Gastroesophageal sphincter (tissue), 4 donors: Measurements from ENCODE around the gene MLLT3. TPM values are rescaled to one million over a fixed set of nuclear protein-coding genes. Genes with fewer than 3 reads are reported as not detected.

Source experiments
- ATAC-seq: fragments of 150-250 bp; one replicate; pipeline ENCODE4 v1.9.1; 2016; ENCODE audit warnings: mild to moderate bottlenecking, moderate library complexity
- H3K27ac ChIP-seq, 4 donors: fragments of 200-600 bp; sonication (generic) in 3 of 4; 1 replicate in 3 of 4; 2 replicates in 1 of 4; pipeline ENCODE4 v1.5.1; 2016 to 2019
- H3K27me3 ChIP-seq: fragments of 200-600 bp; sonication (generic); one replicate; pipeline ENCODE4 v1.5.1; 2019
- H3K36me3 ChIP-seq, 2 donors: fragments of 200-600 bp; sonication (generic); one replicate each; pipeline ENCODE4 v1.5.1; 2019; ENCODE audit warnings: control low read depth in 1 of 2
- H3K4me1 ChIP-seq, 3 donors: fragments of 200-600 bp; sonication (generic); 1 replicate in 2 of 3; 2 replicates in 1 of 3; pipeline ENCODE4 v1.5.1; 2016 to 2019; ENCODE audit warnings: control low read depth in 2 of 3
- H3K4me3 ChIP-seq, 2 donors: fragments of 200-600 bp; sonication (generic); one replicate each; pipeline ENCODE4 v1.5.1; 2019; ENCODE audit warnings: mild to moderate bottlenecking in 1 of 2, moderate library complexity in 1 of 2
- H3K9me3 ChIP-seq, 3 donors: fragments of 200-600 bp; sonication (generic); one replicate each; pipeline ENCODE4 v1.5.1; 2017 to 2019; ENCODE audit warnings: control low read depth in 2 of 3
- CTCF ChIP-seq, 4 experiments: fragments of 200-600 bp in 2 of 4; fragments of 450-650 bp in 2 of 4; sonication (generic) in 1 of 4; IDR thresholded peaks; one replicate each; pipeline ENCODE4 v1.5.1; 2017 to 2019; ENCODE audit warnings: antibody characterized with exemption in 4 of 4, mild to moderate bottlenecking in 2 of 4, moderate library complexity in 2 of 4
- EP300 ChIP-seq: sonication (generic); formaldehyde crosslinking; IDR thresholded peaks from one replicate; pipeline ENCODE4 v1.6.1; 2017; ENCODE audit warnings: antibody characterized with exemption, mild to moderate bottlenecking
- POLR2A ChIP-seq, 2 donors: fragments of 450-650 bp; IDR thresholded peaks; one replicate each; pipeline ENCODE4 v1.6.1; 2017; ENCODE audit warnings: antibody characterized with exemption in 2 of 2, mild to moderate bottlenecking in 2 of 2, moderate library complexity in 1 of 2
- POLR2AphosphoS5 ChIP-seq: sonication (generic); formaldehyde crosslinking; IDR thresholded peaks from one replicate; pipeline ENCODE4 v1.6.1; 2017; ENCODE audit warnings: antibody characterized with exemption
- WGBS, 2 donors: methylation state at CpG; one replicate each; pipeline ENCODE4 v1.1.5; 2018; ENCODE audit warnings: low coverage in 1 of 2; 5-methylcytosine and 5-hydroxymethylcytosine counted together
- total RNA-seq, 4 donors: library from RNA; depleted of rRNA; stranded (reverse); fragments of >200 nt; gene quantifications; one replicate each; pipeline ENCODE4 v1.1.0, GENCODE V29; 2016

The MLLT3 gene
- total RNA-seq, 4 donors from 2014 or later, result 21.2 to 37.2 (median 29.6) TPM

- no peak overlapping the region for H3K27ac ChIP-seq
- no peak for ATAC-seq
- no peaks in the 10 kb centered on the region for H3K36me3 ChIP-seq
- no peak overlapping the region for H3K4me3 ChIP-seq
- no peaks in the 10 kb centered on the region for H3K27me3 ChIP-seq
- WGBS, 2 donors, result 71 to 80% methylated on average over 5 of the region's 5 CpGs
- H3K4me1 ChIP-seq, result no peaks in the 10 kb centered on the region
- TF ChIP-seq POLR2AphosphoS5 (no peak), EP300 (no peak)
- H3K9me3 ChIP-seq, result no peaks in the 10 kb centered on the region
Measured at GRCh38 chr9:20331095-20331685, 291.1 kb downstream of the MLLT3 start.

- no peaks in the 10 kb centered on the region for H3K27me3 ChIP-seq
- H3K27ac ChIP-seq, result no peak overlapping the region
- no peaks in the 10 kb centered on the region for H3K9me3 ChIP-seq
- no peak for ATAC-seq
- no peaks in the 10 kb centered on the region for H3K36me3 ChIP-seq
- H3K4me1 ChIP-seq, result no peaks in the 10 kb centered on the region
- TF ChIP-seq POLR2AphosphoS5, result no peak
- no peak for TF ChIP-seq POLR2A (IDR thresholded peaks at IDR 0.05)
- TF ChIP-seq CTCF (IDR thresholded peaks at IDR 0.05), result no peak
- TF ChIP-seq EP300, result no peak
- no peak overlapping the region for H3K4me3 ChIP-seq
Measured at GRCh38 chr9:20330688-20331087, 291.6 kb downstream of the MLLT3 start.

- no peak overlapping the region for H3K27ac ChIP-seq
- TF ChIP-seq POLR2AphosphoS5 (no peak), CTCF (IDR thresholded peaks at IDR 0.05) (no peak), POLR2A (IDR thresholded peaks at IDR 0.05) (no peak), EP300 (no peak)
- no peaks in the 10 kb centered on the region for H3K27me3 ChIP-seq
- peaks cover 0 to 2% (median 0%) of the 10 kb centered on the region in 3 donors for H3K4me1 ChIP-seq
- no peaks in the 10 kb centered on the region for H3K36me3 ChIP-seq
- H3K9me3 ChIP-seq, result no peaks in the 10 kb centered on the region
- ATAC-seq, result no peak
- H3K4me3 ChIP-seq, result no peak overlapping the region
- WGBS, 2 donors, result 59 to 90% methylated on average over 2 of the region's 2 CpGs
Measured at GRCh38 chr9:20326516-20326915, 295.8 kb downstream of the MLLT3 start.

GRCh38 chr9:20325008-20325407, 297.3 kb downstream of the MLLT3 start:
- Histone ChIP-seq H3K27me3 (no peaks in the 10 kb centered on the region), H3K4me3 (no peak overlapping the region), H3K4me1 (peaks cover 0 to 17% (median 0%) of the 10 kb centered on the region in 3 donors), H3K27ac (no peak overlapping the region), H3K36me3 (no peaks in the 10 kb centered on the region), H3K9me3 (no peaks in the 10 kb centered on the region)
- 80 to 86% methylated on average over 2 of the region's 9 CpGs for WGBS, 2 donors
- TF ChIP-seq POLR2A (IDR thresholded peaks at IDR 0.05), result no peak
- TF ChIP-seq POLR2AphosphoS5, result no peak
- no peak for TF ChIP-seq EP300
- no peak for TF ChIP-seq CTCF (IDR thresholded peaks at IDR 0.05)
- ATAC-seq, result no peak

- Histone ChIP-seq H3K27me3 (no peaks in the 10 kb centered on the region), H3K27ac (no peak overlapping the region), H3K4me3 (no peak overlapping the region), H3K36me3 (no peaks in the 10 kb centered on the region), H3K9me3 (no peaks in the 10 kb centered on the region), H3K4me1 (peaks cover 0 to 26% (median 0%) of the 10 kb centered on the region in 3 donors)
- ATAC-seq, result no peak
- TF ChIP-seq POLR2A (IDR thresholded peaks at IDR 0.05) (no peak), EP300 (no peak), CTCF (IDR thresholded peaks at IDR 0.05) (no peak), POLR2AphosphoS5 (no peak)
- 96 to 100% methylated on average over 3 to 4 of the region's 4 CpGs for WGBS, 2 donors
Measured at GRCh38 chr9:20322212-20322611, 300.1 kb downstream of the MLLT3 start.
